ENCODE results near the gene UBE2O. TPM values are rescaled to one million over a fixed set of nuclear protein-coding genes. Genes with fewer than 3 reads are reported as not detected.

UBE2O gene
- total RNA-seq, 1 donor from 2014 or later, result 25.8 TPM

DNA sequence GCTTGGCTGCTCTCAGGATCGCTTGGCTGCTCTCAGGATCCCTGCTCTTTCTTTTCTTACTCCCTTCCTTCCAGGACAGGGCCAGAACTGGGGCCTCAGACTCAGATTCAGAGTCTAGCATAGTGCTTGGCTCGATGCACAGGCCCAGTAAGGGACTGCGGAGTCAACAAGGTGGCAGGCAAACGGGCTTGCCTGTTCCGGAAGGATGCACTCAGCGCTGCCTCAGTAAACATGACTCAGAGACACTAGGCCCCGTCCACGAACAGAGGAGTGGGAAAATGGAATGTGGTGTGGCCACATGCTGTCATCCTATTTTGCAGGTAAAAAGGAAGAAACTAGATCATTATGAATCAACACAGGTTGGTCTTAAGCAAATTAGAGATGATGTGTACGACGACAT lies 58.8 kb downstream of the UBE2O start:
- H3K9ac ChIP-seq (ENCODE audit: low read length), result no peak overlapping the region
- FAIRE-seq (no peak), DNase-seq (ENCODE audit: low read depth) (no peak)
- peaks cover 48% of the 10 kb centered on the region for H4K20me1 ChIP-seq (ENCODE audit: insufficient read depth, low read length)
- no peak for TF ChIP-seq EZH2 (IDR thresholded peaks at IDR 0.05; ENCODE audit: insufficient read depth, low read length)
- H3K4me3 ChIP-seq (ENCODE audit: insufficient read depth, low read depth, low read length), result no peak overlapping the region
- H3K27ac ChIP-seq (ENCODE audit: low read depth, low read length), result no peak overlapping the region
- peaks cover 1% of the 10 kb centered on the region for H3K79me2 ChIP-seq (ENCODE audit: insufficient read depth, low read length)
- H3K27me3 ChIP-seq (ENCODE audit: insufficient read depth, low read length), result no peaks in the 10 kb centered on the region
- Mint-ChIP-seq H3K9me3 (ENCODE audit: unreplicated experiment) (no peaks in the 10 kb centered on the region), H3K36me3 (ENCODE audit: low read depth, unreplicated experiment) (peaks cover 8% of the 10 kb centered on the region), H3K4me1 (ENCODE audit: low read depth, unreplicated experiment) (peaks cover 3% of the 10 kb centered on the region), H3K4me3 (ENCODE audit: unreplicated experiment) (no peak overlapping the region), H3K27me3 (ENCODE audit: low read depth, unreplicated experiment) (no peaks in the 10 kb centered on the region), H3K27ac (ENCODE audit: unreplicated experiment) (no peak overlapping the region)
- H3K4me1 ChIP-seq (ENCODE audit: insufficient read depth, low read length), result peaks cover under 1% of the 10 kb centered on the region
- no peak overlapping the region for H2AFZ ChIP-seq (ENCODE audit: low read depth, low read length)
- no peak overlapping the region for H3K4me2 ChIP-seq (ENCODE audit: low read length)
- no peaks in the 10 kb centered on the region for H3K9me3 ChIP-seq (ENCODE audit: insufficient read depth, low read depth, low read length)
- H3K36me3 ChIP-seq (ENCODE audit: insufficient read depth, low read length), result peaks cover 16% of the 10 kb centered on the region

DNA sequence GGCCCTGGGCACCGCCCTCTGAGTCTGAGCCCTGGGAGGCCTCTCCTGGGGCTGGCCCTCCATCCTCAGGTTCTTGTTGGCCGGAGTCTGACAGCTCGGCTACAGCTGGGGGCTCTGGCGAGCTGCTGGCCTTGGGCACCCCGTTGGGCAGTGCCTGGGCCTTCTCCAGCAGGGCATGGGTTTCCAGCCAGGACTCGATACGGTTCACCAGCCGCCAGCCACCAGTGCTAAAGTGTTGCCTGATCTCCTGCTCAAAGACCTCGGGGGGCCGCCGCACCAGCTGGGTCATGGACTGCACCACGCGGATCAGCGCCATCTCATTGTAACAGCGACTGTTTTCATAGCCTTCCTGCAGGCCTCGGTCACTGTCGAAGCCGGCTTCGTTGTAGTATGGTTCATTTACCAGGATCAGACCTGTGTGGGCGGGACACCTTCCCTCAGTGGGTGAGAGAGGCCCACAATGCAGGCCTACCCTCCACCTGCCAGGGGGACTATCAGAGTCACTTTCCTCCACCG lies 61.7 kb downstream of the UBE2O start:
- no peaks in the 10 kb centered on the region for H3K27me3 ChIP-seq (ENCODE audit: insufficient read depth, low read length)
- no peak overlapping the region for H3K27ac Mint-ChIP-seq (ENCODE audit: unreplicated experiment)
- H3K9me3 Mint-ChIP-seq (ENCODE audit: unreplicated experiment), result no peaks in the 10 kb centered on the region
- TF ChIP-seq, protein P1, sequence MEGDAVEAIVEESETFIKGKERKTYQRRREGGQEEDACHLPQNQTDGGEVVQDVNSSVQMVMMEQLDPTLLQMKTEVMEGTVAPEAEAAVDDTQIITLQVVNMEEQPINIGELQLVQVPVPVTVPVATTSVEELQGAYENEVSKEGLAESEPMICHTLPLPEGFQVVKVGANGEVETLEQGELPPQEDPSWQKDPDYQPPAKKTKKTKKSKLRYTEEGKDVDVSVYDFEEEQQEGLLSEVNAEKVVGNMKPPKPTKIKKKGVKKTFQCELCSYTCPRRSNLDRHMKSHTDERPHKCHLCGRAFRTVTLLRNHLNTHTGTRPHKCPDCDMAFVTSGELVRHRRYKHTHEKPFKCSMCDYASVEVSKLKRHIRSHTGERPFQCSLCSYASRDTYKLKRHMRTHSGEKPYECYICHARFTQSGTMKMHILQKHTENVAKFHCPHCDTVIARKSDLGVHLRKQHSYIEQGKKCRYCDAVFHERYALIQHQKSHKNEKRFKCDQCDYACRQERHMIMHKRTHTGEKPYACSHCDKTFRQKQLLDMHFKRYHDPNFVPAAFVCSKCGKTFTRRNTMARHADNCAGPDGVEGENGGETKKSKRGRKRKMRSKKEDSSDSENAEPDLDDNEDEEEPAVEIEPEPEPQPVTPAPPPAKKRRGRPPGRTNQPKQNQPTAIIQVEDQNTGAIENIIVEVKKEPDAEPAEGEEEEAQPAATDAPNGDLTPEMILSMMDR (IDR thresholded peaks at IDR 0.05; ENCODE audit: insufficient read depth, low read depth, low read length), result no peak
- no peak for TF ChIP-seq EZH2 (IDR thresholded peaks at IDR 0.05; ENCODE audit: insufficient read depth, low read length)
- H3K4me3 Mint-ChIP-seq (ENCODE audit: unreplicated experiment), result no peak overlapping the region
- peaks cover 9% of the 10 kb centered on the region for H3K4me1 Mint-ChIP-seq (ENCODE audit: low read depth, unreplicated experiment)
- H3K4me3 ChIP-seq (ENCODE audit: insufficient read depth, low read depth, low read length), result no peak overlapping the region
- no peak overlapping the region for H2AFZ ChIP-seq (ENCODE audit: low read depth, low read length)
- H3K4me1 ChIP-seq (ENCODE audit: insufficient read depth, low read length), result peaks cover 22% of the 10 kb centered on the region
- no peaks in the 10 kb centered on the region for H3K9me3 ChIP-seq (ENCODE audit: insufficient read depth, low read depth, low read length)
- peaks cover 7% of the 10 kb centered on the region for H3K36me3 Mint-ChIP-seq (ENCODE audit: low read depth, unreplicated experiment)
- H3K4me2 ChIP-seq (ENCODE audit: low read length), result no peak overlapping the region
- H3K9ac ChIP-seq (ENCODE audit: low read length), result no peak overlapping the region
- FAIRE-seq (no peak), DNase-seq (ENCODE audit: low read depth) (no peak)
- H3K27ac ChIP-seq (ENCODE audit: low read depth, low read length), result no peak overlapping the region
- peaks cover 29% of the 10 kb centered on the region for H3K36me3 ChIP-seq (ENCODE audit: insufficient read depth, low read length)
- H4K20me1 ChIP-seq (ENCODE audit: insufficient read depth, low read length), result peaks cover 50% of the 10 kb centered on the region
- peaks cover 28% of the 10 kb centered on the region for H3K79me2 ChIP-seq (ENCODE audit: insufficient read depth, low read length)
- H3K27me3 Mint-ChIP-seq (ENCODE audit: low read depth, unreplicated experiment), result no peaks in the 10 kb centered on the region

DNA sequence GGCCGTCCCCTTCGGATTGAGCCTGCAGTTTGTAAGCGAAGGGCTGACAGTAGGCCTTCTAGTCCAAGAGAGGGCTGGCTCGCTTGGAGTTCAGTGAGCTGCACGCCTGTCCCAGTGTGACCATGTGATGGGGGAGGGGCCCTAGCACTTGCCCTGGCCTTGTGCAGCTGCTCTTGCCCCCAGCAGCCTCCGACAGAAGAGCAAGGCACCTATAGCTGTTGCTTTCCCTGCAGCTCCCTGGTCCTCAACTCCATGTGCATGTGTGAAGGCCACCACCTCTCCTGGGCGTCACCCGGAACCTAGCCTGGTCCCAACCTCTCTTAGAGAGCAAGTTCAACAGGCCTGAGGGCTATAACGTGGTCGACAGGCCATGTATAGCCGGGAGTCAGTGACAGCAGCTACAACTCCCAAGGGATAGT lies 62.9 kb downstream of the UBE2O start:
- H3K9ac ChIP-seq (ENCODE audit: low read length), result no peak overlapping the region
- H3K4me2 ChIP-seq (ENCODE audit: low read length), result no peak overlapping the region
- peaks cover 40% of the 10 kb centered on the region for H3K79me2 ChIP-seq (ENCODE audit: insufficient read depth, low read length)
- no peak overlapping the region for H3K27ac Mint-ChIP-seq (ENCODE audit: unreplicated experiment)
- DNase-seq (ENCODE audit: low read depth) (no peak), FAIRE-seq (no peak)
- peak overlapping the region; percentile 35 for H3K4me3 Mint-ChIP-seq (ENCODE audit: unreplicated experiment)
- H3K4me1 ChIP-seq (ENCODE audit: insufficient read depth, low read length), result peaks cover 27% of the 10 kb centered on the region
- H2AFZ ChIP-seq (ENCODE audit: low read depth, low read length), result no peak overlapping the region
- no peaks in the 10 kb centered on the region for H3K27me3 Mint-ChIP-seq (ENCODE audit: low read depth, unreplicated experiment)
- peaks cover 9% of the 10 kb centered on the region for H3K4me1 Mint-ChIP-seq (ENCODE audit: low read depth, unreplicated experiment)
- TF ChIP-seq, protein P1 (IDR thresholded peaks at IDR 0.05; ENCODE audit: insufficient read depth, low read depth, low read length), result no peak
- TF ChIP-seq EZH2 (IDR thresholded peaks at IDR 0.05; ENCODE audit: insufficient read depth, low read length), result no peak
- peaks cover 59% of the 10 kb centered on the region for H4K20me1 ChIP-seq (ENCODE audit: insufficient read depth, low read length)
- H3K4me3 ChIP-seq (ENCODE audit: insufficient read depth, low read depth, low read length), result no peak overlapping the region
- no peaks in the 10 kb centered on the region for H3K27me3 ChIP-seq (ENCODE audit: insufficient read depth, low read length)
- no peaks in the 10 kb centered on the region for H3K9me3 ChIP-seq (ENCODE audit: insufficient read depth, low read depth, low read length)
- H3K27ac ChIP-seq (ENCODE audit: low read depth, low read length), result no peak overlapping the region
- no peaks in the 10 kb centered on the region for H3K9me3 Mint-ChIP-seq (ENCODE audit: unreplicated experiment)
- peaks cover 25% of the 10 kb centered on the region for H3K36me3 ChIP-seq (ENCODE audit: insufficient read depth, low read length)
- peaks cover 5% of the 10 kb centered on the region for H3K36me3 Mint-ChIP-seq (ENCODE audit: low read depth, unreplicated experiment)
